KOPT-K1 (cell line): ENCODE results near the gene SLC25A38.
A peak's percentile ranks its signal among the peaks of the same experiment; 100 is the strongest.

Experiments
- H3K27ac ChIP-seq: fragments of 200-600 bp; sonication (generic); 2 replicates; pipeline ENCODE4 v1.5.1; 2016; ENCODE audit warnings: antibody characterized with exemption, mild to moderate bottlenecking, low read depth, low read length; ENCODE audit not compliant: poor library complexity, severe bottlenecking
- H3K36me3 ChIP-seq: fragments of 200-600 bp; sonication (generic); 2 replicates; pipeline ENCODE4 v1.5.1; 2017; ENCODE audit warnings: antibody characterized with exemption, mild to moderate bottlenecking, low read length, moderate library complexity; ENCODE audit not compliant: insufficient read depth
- H3K9me3 ChIP-seq: fragments of 200-600 bp; sonication (generic); 2 replicates; pipeline ENCODE4 v1.5.1; 2017; ENCODE audit warnings: antibody characterized with exemption, low read length, mild to moderate bottlenecking; ENCODE audit not compliant: insufficient read depth, poor library complexity, severe bottlenecking

SLC25A38 gene

GRCh38 chr3:39386318-39386717, 3.1 kb downstream of the SLC25A38 start:
- H3K36me3 ChIP-seq, result peaks cover 49% of the 10 kb centered on the region
- H3K27ac ChIP-seq, result no peak overlapping the region
- H3K9me3 ChIP-seq, result no peaks in the 10 kb centered on the region

- no peak overlapping the region for H3K27ac ChIP-seq
- H3K9me3 ChIP-seq, result no peaks in the 10 kb centered on the region
- peaks cover 60% of the 10 kb centered on the region for H3K36me3 ChIP-seq
Observed at GRCh38 chr3:39387411-39387975, 4.3 kb downstream of the SLC25A38 start.

DNA sequence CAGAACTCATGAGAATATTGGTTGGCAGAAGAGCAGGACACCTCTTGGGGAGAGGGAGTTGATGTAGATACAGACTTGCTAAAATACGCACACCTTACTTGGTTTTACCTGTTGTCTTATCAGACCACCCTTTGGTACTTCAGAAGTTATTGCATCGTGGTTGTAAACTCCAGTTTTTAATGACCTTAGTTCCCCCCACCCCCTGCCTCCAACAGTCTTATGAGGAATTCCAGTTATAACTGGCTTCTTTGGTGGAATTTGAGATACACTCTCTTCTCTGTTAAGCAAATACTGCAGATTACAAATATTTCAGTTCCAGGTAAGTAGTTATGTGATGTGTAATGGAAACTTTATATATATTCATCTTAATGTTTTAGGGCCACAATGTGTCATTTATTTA, 5.0 kb downstream of the SLC25A38 start:
- Histone ChIP-seq H3K27ac (no peak overlapping the region), H3K9me3 (no peaks in the 10 kb centered on the region), H3K36me3 (peaks cover 67% of the 10 kb centered on the region)

DNA sequence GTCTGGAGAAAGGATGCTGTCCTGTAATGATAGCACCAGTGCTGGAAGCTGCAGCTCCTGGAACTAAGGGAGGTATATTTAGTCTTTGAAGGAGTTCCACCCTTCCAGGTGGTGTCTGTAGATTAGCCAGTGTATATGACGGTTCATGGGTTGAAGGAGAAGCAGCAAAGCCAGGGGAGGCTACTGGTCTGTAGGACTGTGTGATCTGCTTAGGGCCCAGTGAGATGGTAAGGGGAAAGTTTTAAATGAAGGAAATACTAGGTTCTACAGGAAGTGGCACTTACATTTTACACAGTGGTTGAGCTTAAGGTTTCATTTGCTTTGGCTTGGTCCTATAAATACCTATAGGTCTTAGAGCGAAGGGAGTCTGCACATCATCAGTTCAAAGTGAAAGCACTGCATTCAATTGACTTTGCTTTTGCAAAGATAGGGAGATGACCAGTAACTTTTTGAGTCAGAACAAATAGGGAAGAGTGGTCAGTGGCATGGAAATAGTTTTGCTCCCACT, 5.6 kb downstream of the SLC25A38 start:
- H3K27ac ChIP-seq, result no peak overlapping the region
- H3K9me3 ChIP-seq, result no peaks in the 10 kb centered on the region
- peaks cover 74% of the 10 kb centered on the region for H3K36me3 ChIP-seq

GRCh38 chr3:39390181-39390580, 7.0 kb downstream of the SLC25A38 start:
- no peaks in the 10 kb centered on the region for H3K9me3 ChIP-seq
- H3K36me3 ChIP-seq, result peaks cover 83% of the 10 kb centered on the region
- H3K27ac ChIP-seq, result no peak overlapping the region

DNA sequence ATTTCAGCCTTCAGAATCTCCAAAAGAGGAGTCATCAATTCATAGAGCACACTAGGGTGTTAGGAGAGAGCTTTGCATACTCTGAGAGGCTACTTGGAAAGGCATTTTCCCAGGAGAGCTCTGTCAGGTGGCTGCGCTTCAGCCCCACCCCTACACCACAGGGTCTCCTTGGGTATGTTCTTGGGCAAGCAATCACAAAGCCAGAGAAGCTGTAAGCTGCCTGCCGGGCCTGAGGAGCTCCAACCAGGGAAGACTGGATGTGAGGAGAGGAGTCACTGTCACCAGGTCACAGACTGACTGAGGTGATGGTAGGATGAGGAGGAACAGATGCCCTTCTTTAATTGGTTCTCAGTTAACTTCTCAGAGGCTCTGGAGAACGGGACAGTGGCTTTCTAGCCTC, 13.5 kb downstream of the SLC25A38 start:
- Histone ChIP-seq H3K9me3 (no peaks in the 10 kb centered on the region), H3K27ac (no peak overlapping the region), H3K36me3 (peaks cover 99% of the 10 kb centered on the region)

GRCh38 chr3:39398700-39399099, 15.5 kb downstream of the SLC25A38 start:
- no peak overlapping the region for H3K27ac ChIP-seq
- no peaks in the 10 kb centered on the region for H3K9me3 ChIP-seq
- peaks cover 92% of the 10 kb centered on the region for H3K36me3 ChIP-seq

GRCh38 chr3:39401983-39402382, 18.8 kb downstream of the SLC25A38 start:
- Histone ChIP-seq H3K9me3 (no peaks in the 10 kb centered on the region), H3K27ac (no peak overlapping the region), H3K36me3 (peaks cover 61% of the 10 kb centered on the region)

DNA sequence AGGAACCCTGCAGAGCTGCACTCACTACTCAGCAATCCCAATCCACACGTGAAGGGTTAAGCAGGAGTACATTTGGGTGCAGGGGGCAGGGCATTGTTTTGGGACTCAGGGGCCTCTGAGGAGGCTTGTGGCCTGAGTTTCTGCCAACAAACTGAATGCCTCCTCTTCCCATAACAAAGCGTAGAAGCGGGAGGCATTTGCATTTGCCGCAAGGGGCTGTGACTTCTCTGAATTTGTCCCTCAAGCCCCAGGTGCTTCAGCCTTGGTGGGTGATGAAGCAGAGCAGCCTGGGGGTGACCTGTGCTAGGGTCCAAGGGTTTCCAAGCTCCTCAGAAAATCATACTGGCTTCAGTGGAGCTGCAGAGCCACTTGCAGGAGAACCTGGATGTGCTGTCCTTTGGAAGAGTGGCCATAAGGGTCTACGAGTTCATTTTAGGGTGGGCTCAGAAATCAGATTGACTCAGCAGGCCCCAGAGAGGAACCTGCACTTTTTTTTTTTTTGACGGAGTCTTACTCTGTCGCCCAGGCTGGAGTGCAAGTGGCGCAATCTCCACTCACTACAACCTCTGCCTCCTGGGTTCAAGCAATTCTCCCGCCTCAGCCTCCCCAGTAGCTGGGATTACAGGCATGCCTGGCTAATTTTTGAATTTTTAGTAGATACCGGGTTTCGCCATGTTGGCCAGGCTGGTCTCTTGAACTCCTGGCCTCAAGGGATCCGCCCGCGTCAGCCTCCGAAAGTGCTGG, 21.9 kb downstream of the SLC25A38 start:
- Histone ChIP-seq H3K36me3 (peaks cover 61% of the 10 kb centered on the region), H3K27ac (peak overlapping the region; percentile 78), H3K9me3 (no peaks in the 10 kb centered on the region)

DNA sequence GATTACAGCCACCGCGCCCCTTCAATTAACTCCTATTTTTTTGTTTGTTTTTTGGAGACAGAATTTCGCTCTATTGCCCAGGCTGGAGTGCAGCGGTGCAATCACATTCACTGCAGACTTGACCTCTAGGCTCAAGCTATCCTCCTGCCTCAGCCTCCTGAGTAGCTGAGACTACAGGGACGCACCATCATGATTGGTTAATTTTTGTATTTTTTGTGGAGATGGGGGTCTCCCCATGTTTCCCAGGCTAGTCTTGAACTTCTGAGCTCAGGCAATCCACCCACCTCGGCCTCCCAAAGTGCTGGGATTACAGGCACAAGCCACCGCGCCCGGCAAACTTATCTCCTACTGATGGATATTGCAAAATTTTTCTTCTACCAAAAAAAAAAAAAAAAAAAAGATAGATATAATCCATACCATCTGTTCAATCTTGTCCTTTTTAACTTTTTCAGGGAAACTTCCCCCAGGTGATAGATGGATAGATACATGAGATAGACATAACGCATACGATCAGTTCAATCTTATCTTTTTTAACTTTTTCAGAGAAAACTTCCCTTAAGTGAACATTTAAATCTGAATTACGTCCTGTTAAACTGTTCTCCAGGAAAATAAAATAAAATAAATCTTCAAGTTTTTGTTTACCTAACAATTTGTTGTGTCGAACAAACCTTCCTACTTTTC, 22.7 kb downstream of the SLC25A38 start:
- Histone ChIP-seq H3K36me3 (peaks cover 61% of the 10 kb centered on the region), H3K9me3 (no peaks in the 10 kb centered on the region)

DNA sequence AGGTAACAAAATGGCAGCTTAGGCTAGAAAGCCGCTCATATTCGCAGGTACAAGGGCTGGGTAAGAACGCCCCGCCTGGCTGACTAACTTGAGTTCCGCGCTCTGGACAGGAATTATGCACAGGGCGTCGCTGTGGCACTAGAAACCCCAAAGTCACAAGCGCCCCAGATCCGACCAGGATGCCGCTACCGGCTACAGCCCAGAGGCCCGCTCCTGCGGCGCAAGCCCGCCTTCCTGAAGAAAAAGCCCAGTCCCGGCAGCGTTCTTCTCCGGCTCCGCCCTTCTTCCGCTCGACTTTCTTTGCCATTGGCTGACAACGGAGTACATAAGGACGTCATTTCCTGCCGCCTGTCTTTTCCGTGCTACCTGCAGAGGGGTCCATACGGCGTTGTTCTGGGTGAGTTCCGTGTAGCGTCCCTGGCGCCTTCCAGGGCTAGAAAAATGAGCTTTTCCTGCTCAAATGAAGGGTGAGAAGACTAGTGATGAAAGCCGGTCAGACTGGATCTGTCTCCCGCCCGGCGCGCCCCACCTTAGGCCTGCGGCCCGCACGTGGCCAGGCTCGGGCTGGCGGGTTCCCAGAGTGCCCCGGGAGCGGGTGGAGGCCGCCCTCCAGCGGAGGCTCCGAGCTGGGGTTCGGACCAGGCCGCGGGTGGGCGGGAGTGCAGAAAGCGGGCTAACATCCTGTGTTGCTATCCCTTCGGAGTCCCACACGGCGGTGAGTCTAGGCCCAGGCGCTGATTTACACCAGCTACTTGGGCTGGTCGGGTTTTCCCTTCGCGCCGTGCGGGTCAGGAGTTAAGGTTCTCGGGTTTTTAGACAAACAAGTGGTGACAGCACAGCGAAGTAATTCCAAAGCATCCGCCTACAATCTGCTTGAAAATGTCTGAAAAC, 23.4 kb downstream of the SLC25A38 start, which contains the start of gene RPSA:
RPSA (plus strand) TSS at position 353 of the 891 bp plus-strand sequence. CDS start 934 bp downstream, outside the sequence.
- peak within 1 kb of the TSS; percentile 78 for H3K27ac ChIP-seq
- peaks cover 61% of the 10 kb centered on the region for H3K36me3 ChIP-seq
- no peaks in the 10 kb centered on the region for H3K9me3 ChIP-seq

More for the DNA sequence above, 22.7 kb downstream of the SLC25A38 start:
- peak overlapping the region; percentile 78 for H3K27ac ChIP-seq

GRCh38 chr3:39407259-39407629, 24.1 kb downstream of the SLC25A38 start:
- H3K36me3 ChIP-seq, result peaks cover 61% of the 10 kb centered on the region
- H3K27ac ChIP-seq, result peak overlapping the region; percentile 78
- no peaks in the 10 kb centered on the region for H3K9me3 ChIP-seq

DNA sequence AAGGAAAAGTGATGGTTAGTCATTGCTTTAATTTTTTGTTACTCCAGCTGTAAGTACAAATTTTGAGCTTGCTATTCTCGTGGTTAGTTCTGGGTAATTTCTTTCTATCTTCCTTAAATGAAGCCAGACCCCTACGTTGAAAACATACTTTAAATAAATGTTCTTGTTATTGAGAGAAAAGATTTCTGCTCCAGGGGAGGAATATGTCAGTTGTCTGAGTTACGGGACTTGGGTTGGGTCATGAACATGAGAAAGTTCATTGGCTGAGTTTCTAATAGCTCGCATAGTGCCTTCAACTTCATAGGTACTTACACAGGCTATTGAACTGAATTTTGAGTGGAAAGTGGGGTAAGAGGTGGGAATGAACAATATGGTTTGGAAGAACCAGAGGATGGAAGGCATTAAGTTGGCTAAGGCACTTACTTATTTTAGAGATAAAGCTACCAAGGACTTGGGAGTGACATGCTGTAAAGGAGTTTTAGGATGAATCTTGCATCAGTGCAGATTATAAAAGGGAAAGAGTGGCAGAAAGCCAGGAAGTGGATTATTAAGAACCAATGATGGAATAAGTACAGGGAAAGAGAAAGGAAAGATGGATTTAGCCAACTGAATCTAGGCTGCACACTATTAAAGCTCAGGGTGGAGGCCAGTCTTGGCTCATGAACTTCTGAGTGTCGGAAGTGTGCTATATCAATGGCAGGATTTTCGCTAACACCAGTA, 24.8 kb downstream of the SLC25A38 start:
- peak overlapping the region; percentile 78 for H3K27ac ChIP-seq

More for the DNA sequence above, 24.8 kb downstream of the SLC25A38 start:
- peaks cover 61% of the 10 kb centered on the region for H3K36me3 ChIP-seq
- no peaks in the 10 kb centered on the region for H3K9me3 ChIP-seq
